T-helper 17 cell (primary cell): ENCODE measurements around the gene RNASEH2A. TPM values are rescaled to one million over a fixed set of nuclear protein-coding genes. Genes with fewer than 3 reads are reported as not detected.

Experiments used
- ATAC-seq: fragments of 150-1000 bp; cut with Tn5 transposase; 2 replicates; pipeline ENCODE4 v1.10.0; 2021; ENCODE audit warnings: mild to moderate bottlenecking, moderate library complexity
- DNase-seq, 3 donors: peaks; one replicate each; pipeline versions ENCODE4 v3.0.0 to v3.0.0-alpha.2; 2020 to 2021
- H3K9me3 ChIP-seq: one replicate; pipeline ENCODE4 v1.7.0; 2013; ENCODE audit warnings: low read length, mild to moderate bottlenecking; ENCODE audit not compliant: control insufficient read depth, poor library complexity, severe bottlenecking
- H3K27ac Mint-ChIP-seq: one replicate; pipeline ENCODE4 v1.8.0; 2022; ENCODE audit warnings: mild to moderate bottlenecking, moderate library complexity, mixed read lengths
- H3K27me3 Mint-ChIP-seq: one replicate; pipeline ENCODE4 v1.8.0; 2022; ENCODE audit warnings: mixed read lengths
- H3K36me3 Mint-ChIP-seq: one replicate; pipeline ENCODE4 v1.8.0; 2022; ENCODE audit warnings: low read depth, mixed read lengths
- H3K4me1 Mint-ChIP-seq: one replicate; pipeline ENCODE4 v1.8.0; 2022; ENCODE audit warnings: mild to moderate bottlenecking, mixed read lengths
- H3K4me3 Mint-ChIP-seq: one replicate; pipeline ENCODE4 v1.8.0; 2022; ENCODE audit warnings: mild to moderate bottlenecking, moderate library complexity, mixed read lengths
- total RNA-seq, 4 donors: library from RNA in 2 of 4; stranded (reverse) in 2 of 4; gene quantifications; one replicate each; pipeline ENCODE4 v1.2.3 and lab custom pipeline; 2022 to 2026

Gene RNASEH2A
- total RNA-seq, 2 donors from 2014 or later = 3.1 to 5.7 TPM

- H3K4me1 Mint-ChIP-seq = peaks cover 21% of the 10 kb centered on the region
- peak; percentile 13 for ATAC-seq
- peak in 2 of 3 donors; percentile 31 to 39 for DNase-seq
- H3K9me3 ChIP-seq = no peaks in the 10 kb centered on the region
- H3K36me3 Mint-ChIP-seq = peaks cover 2% of the 10 kb centered on the region
- H3K4me3 Mint-ChIP-seq = peak within 1 kb of the TSS; percentile 84
- H3K27me3 Mint-ChIP-seq = no peaks in the 10 kb centered on the region
- peak within 1 kb of the TSS; percentile 67 for H3K27ac Mint-ChIP-seq
Measured at GRCh38 chr19:12774588-12775555, 31.5 kb upstream of the RNASEH2A start, which contains the start of gene HOOK2. Gene HOOK2 (minus strand): TSS chr19:12775552. CDS start chr19:12775449, 103 bp downstream.

DNA sequence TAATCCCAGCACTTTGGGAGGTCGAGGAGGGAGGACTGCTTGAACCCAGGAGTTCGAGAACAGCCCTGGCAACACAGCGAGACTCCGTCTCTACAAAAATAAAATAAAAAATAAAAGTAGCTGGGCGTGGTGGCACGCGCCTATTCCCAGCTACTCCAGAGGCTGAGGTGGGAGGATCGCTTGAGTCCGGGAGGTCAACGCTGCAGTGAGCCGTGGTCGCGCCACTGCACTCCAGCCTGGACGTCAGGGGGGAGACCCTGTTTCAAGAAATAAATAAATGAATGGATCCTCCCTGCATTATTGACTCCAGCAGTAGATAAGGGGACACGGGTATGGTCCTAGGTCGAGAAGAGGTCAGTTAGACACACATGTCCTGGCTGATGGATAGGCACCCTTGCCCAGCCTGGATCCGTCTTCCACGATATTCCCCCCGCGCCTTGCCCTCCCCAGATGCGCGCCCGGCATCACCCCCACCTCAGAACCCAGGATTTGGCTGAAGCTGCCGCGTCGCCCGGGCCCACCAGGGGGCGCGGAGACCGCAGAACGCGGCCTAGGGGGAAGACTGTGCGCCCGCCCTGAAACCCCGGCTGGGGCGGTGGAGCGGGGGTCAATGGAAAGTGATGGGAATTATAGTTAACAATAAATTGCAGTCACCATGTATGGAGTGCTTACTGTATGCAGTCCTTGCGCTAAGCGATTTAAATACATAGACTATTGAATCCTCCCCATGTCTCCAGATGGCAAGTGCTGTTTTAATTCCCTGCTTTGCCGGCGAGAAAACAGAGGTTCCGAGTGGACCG is 29.0 kb upstream of the RNASEH2A start:
- ATAC-seq (peak; percentile 12), DNase-seq (peak; percentile 72 to 81 (median 76))
- Mint-ChIP-seq H3K4me3 (peak overlapping the region; percentile 92), H3K27me3 (no peaks in the 10 kb centered on the region), H3K27ac (peak overlapping the region; percentile 96), H3K36me3 (peaks cover 2% of the 10 kb centered on the region), H3K4me1 (peaks cover 30% of the 10 kb centered on the region)
- no peaks in the 10 kb centered on the region for H3K9me3 ChIP-seq

DNA sequence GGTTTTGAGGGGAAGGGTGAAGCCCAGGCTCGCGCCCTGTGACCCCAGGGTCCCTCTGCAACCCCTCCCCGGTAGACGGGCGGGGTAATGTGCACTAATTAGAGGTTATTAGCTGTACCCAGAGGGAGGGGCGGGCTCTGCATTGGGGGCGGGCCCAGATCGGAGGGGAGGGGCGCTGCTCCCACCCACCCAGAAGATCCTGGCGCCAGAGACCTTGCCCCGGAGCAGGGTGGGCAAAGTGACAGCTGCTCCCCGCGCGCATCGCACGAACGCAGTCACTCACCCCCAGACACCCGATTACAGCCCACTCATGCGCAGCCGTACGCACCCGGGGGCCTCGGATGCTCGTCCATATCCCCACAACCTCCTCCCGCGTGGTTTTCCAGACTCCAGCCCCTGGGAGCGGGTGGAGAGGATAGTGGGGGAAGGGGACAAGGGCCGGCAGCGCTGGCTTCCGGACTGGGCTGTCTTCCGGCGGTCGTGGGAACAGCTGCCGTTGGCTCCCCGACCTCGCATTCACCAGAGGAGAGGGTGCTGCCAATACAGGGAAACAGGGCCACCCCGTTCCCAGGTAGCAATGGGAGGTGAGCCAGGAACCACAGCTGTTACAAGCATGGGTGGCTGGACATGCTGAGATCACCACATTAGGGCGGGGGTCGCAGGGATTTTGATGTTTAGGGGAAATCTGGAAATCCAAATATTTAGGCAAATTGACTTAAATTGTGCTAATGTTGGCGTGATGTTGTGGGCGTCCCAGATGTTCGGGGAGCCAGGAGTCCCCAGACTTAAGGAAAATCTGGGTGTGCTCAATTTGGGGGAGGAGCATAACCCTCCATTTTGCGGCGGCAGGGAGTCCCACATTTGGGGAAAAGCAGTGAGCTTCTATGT is 28.1 kb upstream of the RNASEH2A start:
- H3K27ac Mint-ChIP-seq = peak overlapping the region; percentile 96
- no peaks in the 10 kb centered on the region for H3K27me3 Mint-ChIP-seq
- peak overlapping the region; percentile 92 for H3K4me3 Mint-ChIP-seq
- ATAC-seq (no peak), DNase-seq (peak in 2 of 3 donors; percentile 47 to 51)
- no peaks in the 10 kb centered on the region for H3K9me3 ChIP-seq
- H3K4me1 Mint-ChIP-seq = peaks cover 30% of the 10 kb centered on the region
- peaks cover 2% of the 10 kb centered on the region for H3K36me3 Mint-ChIP-seq

GRCh38 chr19:12778905-12779161 is 27.6 kb upstream of the RNASEH2A start:
- no peaks in the 10 kb centered on the region for H3K36me3 Mint-ChIP-seq
- H3K4me1 Mint-ChIP-seq = peaks cover 27% of the 10 kb centered on the region
- DNase-seq (no peak), ATAC-seq (no peak)
- peak overlapping the region; percentile 96 for H3K27ac Mint-ChIP-seq
- H3K9me3 ChIP-seq = no peaks in the 10 kb centered on the region
- no peaks in the 10 kb centered on the region for H3K27me3 Mint-ChIP-seq
- peak overlapping the region; percentile 92 for H3K4me3 Mint-ChIP-seq

DNA sequence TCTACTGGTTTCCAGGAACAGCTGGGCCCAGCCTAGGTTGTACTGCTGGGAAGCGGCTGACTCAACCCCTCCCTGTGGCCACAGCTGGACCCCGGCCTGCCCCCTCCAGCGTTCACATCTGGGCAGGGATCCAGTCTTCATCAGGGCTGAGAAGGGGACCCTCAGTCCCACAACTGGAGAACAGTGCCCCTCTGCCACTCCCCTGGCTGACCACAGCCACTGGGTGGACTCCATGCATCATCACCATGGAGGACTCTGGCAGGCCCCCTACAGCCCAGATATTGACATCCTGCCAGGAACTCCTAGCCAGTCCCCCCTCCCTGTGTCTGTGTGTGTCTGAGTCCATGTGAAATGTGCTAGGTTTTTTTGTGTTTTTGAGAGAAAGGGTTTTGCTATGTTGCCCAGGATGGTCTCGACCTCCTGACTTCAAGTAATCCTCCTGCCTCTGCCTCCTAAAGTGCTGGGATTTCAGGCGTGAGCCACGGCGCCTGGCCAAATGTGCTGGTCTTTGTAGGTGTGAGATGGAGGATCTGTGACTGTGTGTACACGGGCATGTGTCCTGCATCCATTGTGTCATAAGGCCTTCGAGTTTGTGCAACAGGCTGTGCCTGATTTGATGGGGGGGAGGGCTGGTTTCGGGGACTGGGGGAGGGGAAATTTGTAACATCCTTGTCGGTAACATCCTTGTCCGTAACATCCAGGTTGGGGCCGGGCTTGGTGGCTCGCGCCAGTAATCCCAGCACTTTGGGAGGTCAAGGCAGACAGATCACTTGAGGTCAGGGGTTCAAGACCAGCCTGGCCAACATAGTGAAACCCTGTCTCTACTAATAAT is 27.0 kb upstream of the RNASEH2A start:
- H3K9me3 ChIP-seq = no peaks in the 10 kb centered on the region
- H3K4me1 Mint-ChIP-seq = peaks cover 27% of the 10 kb centered on the region
- no peak for DNase-seq
- H3K27me3 Mint-ChIP-seq = no peaks in the 10 kb centered on the region
- peak overlapping the region; percentile 63 for H3K4me3 Mint-ChIP-seq
- peak overlapping the region; percentile 96 for H3K27ac Mint-ChIP-seq
- ATAC-seq = no peak
- H3K36me3 Mint-ChIP-seq = no peaks in the 10 kb centered on the region

GRCh38 chr19:12782174-12782423 is 24.3 kb upstream of the RNASEH2A start:
- Mint-ChIP-seq H3K4me1 (peaks cover 24% of the 10 kb centered on the region), H3K27ac (no peak overlapping the region), H3K4me3 (peak overlapping the region; percentile 91)

GRCh38 chr19:12782424-12783290 is 23.7 kb upstream of the RNASEH2A start:
- H3K9me3 ChIP-seq = no peaks in the 10 kb centered on the region
- Mint-ChIP-seq H3K4me1 (peaks cover 22% of the 10 kb centered on the region), H3K36me3 (no peaks in the 10 kb centered on the region), H3K27ac (no peak overlapping the region), H3K4me3 (peak overlapping the region; percentile 91), H3K27me3 (no peaks in the 10 kb centered on the region)
- peak; percentile 69 for ATAC-seq
- peak; percentile 90 to 95 (median 93) for DNase-seq

More at GRCh38 chr19:12782174-12782423, 24.3 kb upstream of the RNASEH2A start:
- no peaks in the 10 kb centered on the region for H3K27me3 Mint-ChIP-seq
- DNase-seq (no peak), ATAC-seq (peak; percentile 79)
- no peaks in the 10 kb centered on the region for H3K9me3 ChIP-seq
- H3K36me3 Mint-ChIP-seq = no peaks in the 10 kb centered on the region

DNA sequence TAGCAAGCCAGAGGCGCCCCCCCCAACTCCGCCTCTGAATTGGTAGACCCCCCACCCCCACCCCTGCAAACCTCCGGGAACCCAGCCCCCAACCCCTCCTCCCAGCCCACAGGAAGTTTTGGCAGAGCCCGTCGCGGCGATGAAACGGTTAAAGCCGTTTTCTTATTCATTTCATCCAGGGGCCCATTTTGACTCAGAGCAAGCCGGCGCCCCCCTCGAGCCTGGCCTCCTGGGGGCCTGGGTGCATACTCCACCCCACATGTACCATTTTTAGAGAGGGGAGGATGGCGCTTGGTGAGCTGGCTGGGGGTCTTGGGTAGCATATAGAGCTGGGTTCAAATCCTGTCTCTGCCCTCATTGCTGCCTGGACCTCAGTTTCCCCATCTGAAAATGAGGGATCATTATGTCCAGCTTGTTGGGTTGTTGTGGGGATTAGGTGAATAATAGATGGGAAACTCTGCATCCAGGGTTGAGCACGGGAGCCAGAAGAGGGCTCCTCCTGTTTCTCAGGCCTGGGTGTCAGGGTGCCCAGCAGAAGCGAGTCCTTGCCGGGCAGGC is 23.0 kb upstream of the RNASEH2A start:
- Mint-ChIP-seq H3K36me3 (no peaks in the 10 kb centered on the region), H3K27ac (no peak overlapping the region), H3K4me1 (peaks cover 22% of the 10 kb centered on the region), H3K27me3 (no peaks in the 10 kb centered on the region), H3K4me3 (peak overlapping the region; percentile 91)
- H3K9me3 ChIP-seq = no peaks in the 10 kb centered on the region
- ATAC-seq (no peak), DNase-seq (peak in 1 of 3 donors; percentile 25)

- no peaks in the 10 kb centered on the region for H3K9me3 ChIP-seq
- peak overlapping the region; percentile 91 for H3K4me3 Mint-ChIP-seq
- ATAC-seq (no peak), DNase-seq (no peak)
- H3K36me3 Mint-ChIP-seq = no peaks in the 10 kb centered on the region
- no peaks in the 10 kb centered on the region for H3K27me3 Mint-ChIP-seq
- H3K4me1 Mint-ChIP-seq = peaks cover 21% of the 10 kb centered on the region
- H3K27ac Mint-ChIP-seq = no peak overlapping the region
Measured at GRCh38 chr19:12783849-12784393, 22.5 kb upstream of the RNASEH2A start.

- ATAC-seq (peak; percentile 4), DNase-seq (peak in 1 of 3 donors; percentile 19)
- no peaks in the 10 kb centered on the region for H3K36me3 Mint-ChIP-seq
- H3K27ac Mint-ChIP-seq = no peak overlapping the region
- no peak overlapping the region for H3K4me3 Mint-ChIP-seq
- no peaks in the 10 kb centered on the region for H3K9me3 ChIP-seq
- no peaks in the 10 kb centered on the region for H3K27me3 Mint-ChIP-seq
- peaks cover 22% of the 10 kb centered on the region for H3K4me1 Mint-ChIP-seq
Measured at GRCh38 chr19:12784394-12784870, 22.0 kb upstream of the RNASEH2A start.

- ATAC-seq = no peak
- Mint-ChIP-seq H3K4me1 (peaks cover 21% of the 10 kb centered on the region), H3K27me3 (no peaks in the 10 kb centered on the region)
Measured at GRCh38 chr19:12784871-12785430, 21.4 kb upstream of the RNASEH2A start.

More at GRCh38 chr19:12784871-12785430, 21.4 kb upstream of the RNASEH2A start:
- peak in 1 of 3 donors; percentile 27 for DNase-seq
- no peaks in the 10 kb centered on the region for H3K9me3 ChIP-seq
- H3K27ac Mint-ChIP-seq = no peak overlapping the region
- no peak overlapping the region for H3K4me3 Mint-ChIP-seq
- no peaks in the 10 kb centered on the region for H3K36me3 Mint-ChIP-seq
